H1 (cell line): ENCODE results near the gene NR5A1. TPM values are rescaled to one million over a fixed set of nuclear protein-coding genes. Genes with fewer than 3 reads are reported as not detected.

Experiments used
- CTCF ChIA-PET: fragments of 300-600 bp; sonication (Branson Sonifier 250); formaldehyde crosslinking; loops from one replicate; lab custom pipeline; 2021; ENCODE audit not compliant: partially characterized antibody; lab: Charles Lee
- POLR2A ChIA-PET: fragments of 300-600 bp; sonication (Branson Sonifier 250); formaldehyde crosslinking; loops from one replicate; lab custom pipeline; 2021; ENCODE audit warnings: inconsistent platforms; ENCODE audit not compliant: partially characterized antibody; lab: Charles Lee
- DNase-seq, 2 experiments: peaks; one replicate each; pipeline versions ENCODE4 v3.0.0 to v3.0.0-alpha.2; 2010 to 2022; ENCODE audit warnings: low spot score in 2 of 2, low read depth in 1 of 2, mixed read lengths in 1 of 2
- FAIRE-seq: peaks from 2 replicates; lab custom pipeline; 2011; peaks lifted over from hg19 to GRCh38; lab: Jason Lieb, UNC
- H2AFZ ChIP-seq: 2 replicates; pipeline ENCODE4 v1.8.1; 2012; ENCODE audit warnings: low read length, inconsistent platforms
- H2AK5ac ChIP-seq: 2 replicates; pipeline ENCODE4 v1.6.1; 2013; ENCODE audit warnings: low read depth, low read length
- H2BK120ac ChIP-seq: replicated peaks from 2 replicates; pipeline ENCODE3; 2013; ENCODE audit warnings: low read depth, low read length, inconsistent platforms
- H2BK12ac ChIP-seq: 2 replicates; pipeline ENCODE4 v1.6.1; 2013; ENCODE audit warnings: low read depth, low read length
- H2BK15ac ChIP-seq: 2 replicates; pipeline ENCODE4 v1.6.1; 2013; ENCODE audit warnings: low read length
- H2BK20ac ChIP-seq: 2 replicates; pipeline ENCODE4 v1.6.1; 2013; ENCODE audit warnings: low read length
- H2BK5ac ChIP-seq: 2 replicates; pipeline ENCODE4 v1.6.1; 2013; ENCODE audit warnings: low read depth, low read length
- H3K14ac ChIP-seq: 2 replicates; pipeline ENCODE4 v1.6.1; 2013; ENCODE audit warnings: inconsistent platforms; ENCODE audit not compliant: insufficient read length
- H3K18ac ChIP-seq: 2 replicates; pipeline ENCODE4 v1.6.1; 2013; ENCODE audit warnings: low read length; ENCODE audit errors: extremely low read depth
- H3K23ac ChIP-seq: 2 replicates; pipeline ENCODE4 v1.6.1; 2013; ENCODE audit warnings: inconsistent platforms; ENCODE audit not compliant: insufficient read length
- H3K23me2 ChIP-seq: 2 replicates; pipeline ENCODE4 v1.6.1; 2013; ENCODE audit warnings: low read depth, low read length
- H3K27ac ChIP-seq: 2 replicates; pipeline ENCODE4 v1.6.1; 2011; ENCODE audit warnings: low read depth, low read length, inconsistent platforms
- H3K27me3 ChIP-seq, 4 experiments: replicated peaks in 1 of 4; 1 replicate in 1 of 4; 2 replicates in 3 of 4; pipeline versions ENCODE4 v1.6.1 to v1.8.1; 2011 to 2013; ENCODE audit warnings: low read length in 3 of 4, mild to moderate bottlenecking in 3 of 4, inconsistent platforms in 2 of 4, mixed read lengths in 2 of 4, moderate library complexity in 1 of 4; ENCODE audit not compliant: control insufficient read depth in 3 of 4, insufficient read depth in 3 of 4; ENCODE audit errors: extremely low read depth in 1 of 4
- H3K36me3 ChIP-seq, 4 experiments: 2 replicates each; pipeline versions ENCODE4 v1.6.1 to v1.8.1; 2011 to 2013; ENCODE audit warnings: mild to moderate bottlenecking in 4 of 4, low read length in 3 of 4, moderate library complexity in 2 of 4, control low read depth in 1 of 4, inconsistent platforms in 1 of 4; ENCODE audit not compliant: insufficient read depth in 4 of 4, control insufficient read depth in 2 of 4
- H3K4ac ChIP-seq: replicated peaks from 2 replicates; pipeline ENCODE3; 2013; ENCODE audit warnings: low read length, low read depth, mixed read lengths, inconsistent platforms; ENCODE audit not compliant: insufficient read length
- H3K4me1 ChIP-seq, 4 experiments: replicated peaks in 1 of 4; 1 replicate in 1 of 4; 2 replicates in 3 of 4; pipeline versions ENCODE4 v1.6.1 to v1.8.1; 2011 to 2013; ENCODE audit warnings: low read length in 3 of 4, inconsistent platforms in 2 of 4, mixed read lengths in 1 of 4; ENCODE audit not compliant: insufficient read depth in 4 of 4, control insufficient read depth in 3 of 4
- H3K4me2 ChIP-seq, 2 experiments: 2 replicates each; pipeline versions ENCODE4 v1.6.1 to v1.8.1; 2011 to 2013; ENCODE audit warnings: low read depth in 2 of 2, low read length in 2 of 2, control low read depth in 1 of 2, inconsistent platforms in 1 of 2, mild to moderate bottlenecking in 1 of 2; ENCODE audit not compliant: insufficient read depth in 1 of 2
- H3K4me3 ChIP-seq, 4 experiments: fragments of 200-600, 300-600 bp in 1 of 4; sonication (generic), shearing (Covaris generic), sonication (Bioruptor Twin) in 1 of 4; 2 replicates each; pipeline versions ENCODE4 v1.5.1 to v1.8.1; 2011 to 2016; ENCODE audit warnings: low read length in 4 of 4, low read depth in 3 of 4, control low read depth in 2 of 4, inconsistent platforms in 2 of 4, mild to moderate bottlenecking in 2 of 4, mixed read lengths in 1 of 4, moderate library complexity in 1 of 4; ENCODE audit not compliant: insufficient read depth in 2 of 4; ENCODE audit errors: extremely low read depth in 1 of 4
- H3K56ac ChIP-seq: replicated peaks from 2 replicates; pipeline ENCODE3; 2013; ENCODE audit warnings: low read depth, mild to moderate bottlenecking, mixed read lengths, low read length, inconsistent platforms; ENCODE audit not compliant: insufficient read length
- H3K79me1 ChIP-seq: 2 replicates; pipeline ENCODE4 v1.6.1; 2013; ENCODE audit warnings: low read depth, low read length, control low read depth
- H3K79me2 ChIP-seq, 2 experiments: 2 replicates each; pipeline versions ENCODE4 v1.6.1 to v1.8.1; 2012 to 2013; ENCODE audit warnings: low read length in 2 of 2, mild to moderate bottlenecking in 2 of 2, inconsistent platforms in 1 of 2; ENCODE audit not compliant: insufficient read depth in 2 of 2, control insufficient read depth in 1 of 2
- H3K9ac ChIP-seq, 4 experiments: replicated peaks in 1 of 4; 1 replicate in 1 of 4; 2 replicates in 3 of 4; pipeline versions ENCODE4 v1.6.1 to v1.8.1; 2011 to 2013; ENCODE audit warnings: low read depth in 3 of 4, low read length in 3 of 4, control low read depth in 2 of 4, mild to moderate bottlenecking in 2 of 4, moderate library complexity in 2 of 4, inconsistent platforms in 1 of 4; ENCODE audit errors: extremely low read depth in 1 of 4
- H3K9me3 ChIP-seq, 2 experiments: 2 replicates each; pipeline versions ENCODE4 v1.6.1 to v1.8.1; 2012 to 2013; ENCODE audit warnings: mild to moderate bottlenecking in 2 of 2, moderate library complexity in 2 of 2, control low read depth in 1 of 2, inconsistent platforms in 1 of 2, low read depth in 1 of 2, low read length in 1 of 2, mixed read lengths in 1 of 2; ENCODE audit not compliant: insufficient read depth in 2 of 2
- H4K20me1 ChIP-seq, 2 experiments: replicated peaks in 1 of 2; 2 replicates each; pipeline versions ENCODE3 to v1.8.1; 2011 to 2013; ENCODE audit warnings: inconsistent platforms in 2 of 2, low read length in 2 of 2, mild to moderate bottlenecking in 1 of 2; ENCODE audit not compliant: insufficient read depth in 2 of 2, control insufficient read depth in 1 of 2
- H4K5ac ChIP-seq: 2 replicates; pipeline ENCODE4 v1.6.1; 2013; ENCODE audit warnings: low read length, low read depth, mixed read lengths, inconsistent platforms; ENCODE audit not compliant: insufficient read length
- H4K8ac ChIP-seq: 2 replicates; pipeline ENCODE4 v1.8.0; 2013; ENCODE audit warnings: mild to moderate bottlenecking, moderate library complexity, low read length, inconsistent platforms; ENCODE audit not compliant: insufficient read depth; ENCODE audit errors: extremely low read depth
- H4K91ac ChIP-seq: replicated peaks from 2 replicates; pipeline ENCODE3; 2013; ENCODE audit warnings: low read length, mixed read lengths, inconsistent platforms; ENCODE audit not compliant: insufficient read length
- CBX8 ChIP-seq: fragments of 300-800, 300-1000 bp; sonication (generic); IDR thresholded peaks from 2 replicates; pipeline ENCODE4 v1.7.1; 2016; ENCODE audit warnings: low read depth, low read length, borderline replicate concordance
- CEBPB ChIP-seq: IDR thresholded peaks from 2 replicates; pipeline ENCODE4 v1.6.1; 2012; ENCODE audit warnings: low read depth, low read length
- EGR1 ChIP-seq: IDR thresholded peaks from 2 replicates; pipeline ENCODE4 v1.6.1; 2011; ENCODE audit warnings: low read depth, low read length, borderline replicate concordance
- HDAC2 ChIP-seq, 2 experiments: fragments of 300-600 bp in 1 of 2; sonication (generic) in 1 of 2; IDR thresholded peaks; 2 replicates each; pipeline ENCODE4 v1.6.1; 2011 to 2012; ENCODE audit warnings: low read depth in 2 of 2, low read length in 2 of 2, mild to moderate bottlenecking in 2 of 2, moderate library complexity in 2 of 2, borderline replicate concordance in 1 of 2, inconsistent platforms in 1 of 2
- KDM1A ChIP-seq: fragments of 200-600, 300-600 bp; sonication (generic); IDR thresholded peaks from 2 replicates; pipeline ENCODE4 v1.7.1; 2016; ENCODE audit warnings: mild to moderate bottlenecking, low read length, borderline replicate concordance
- NANOG ChIP-seq: IDR thresholded peaks from 2 replicates; pipeline ENCODE4 v1.6.1; 2011; ENCODE audit warnings: low read length, low read depth, mild to moderate bottlenecking, inconsistent platforms; ENCODE audit not compliant: insufficient read depth, poor library complexity, severe bottlenecking
- TCF12 ChIP-seq: IDR thresholded peaks from 2 replicates; pipeline ENCODE4 v1.6.1; 2011; ENCODE audit warnings: low read depth, mild to moderate bottlenecking, low read length
- WGBS, 2 experiments: shearing (Covaris generic) in 1 of 2; methylation state at CpG; one replicate each; pipeline versions ENCODE4 v1.1.6 to v1.1.7; 2013 to 2015; ENCODE audit warnings: low lambda C conversion rate in 2 of 2, mixed read lengths in 2 of 2, inconsistent platforms in 1 of 2, low coverage in 1 of 2, missing lambda C conversion rate in 1 of 2; ENCODE audit not compliant: insufficient replicate concordance in 2 of 2, insufficient coverage in 1 of 2, insufficient read length in 1 of 2; ENCODE audit errors: extremely low coverage in 1 of 2, missing lambda C conversion rate in 1 of 2; 5-methylcytosine and 5-hydroxymethylcytosine counted together
- polyA plus RNA-seq, 7 experiments: library from polyadenylated mRNA; depleted of rRNA in 3 of 7; stranded (reverse) in 5 of 7; unstranded in 2 of 7; fragments of >200 nt in 5 of 7; fragments of 200-250 nt in 2 of 7; gene quantifications; 1 replicate in 5 of 7; 2 replicates in 1 of 7; 4 replicates in 1 of 7; pipeline versions ENCODE4 v1.2.1 to v1.2.3, GENCODE V29; 2011 to 2013; ENCODE audit warnings: missing spikeins in 2 of 7, mixed read lengths in 2 of 7
- total RNA-seq: library from RNA; stranded (reverse); fragmentation: NEBNext Ultra II Directional; extraction: Animal tissue kit (Norgen Biotek cat#: 25700); gene quantifications from 2 replicates; pipeline ENCODE4 v1.2.1, GENCODE V29; 2021
- TF ChIP-seq, protein P1 (sequence below): IDR thresholded peaks from 2 replicates; pipeline ENCODE4 v1.6.1; 2012; ENCODE audit warnings: inconsistent platforms

NR5A1 gene
- total and polyA plus RNA-seq, 2 of the 8 experiments (the other 6 are each of a cell fraction or from before 2014, with no cell fraction given), result 0.29 to 0.58 TPM

DNA sequence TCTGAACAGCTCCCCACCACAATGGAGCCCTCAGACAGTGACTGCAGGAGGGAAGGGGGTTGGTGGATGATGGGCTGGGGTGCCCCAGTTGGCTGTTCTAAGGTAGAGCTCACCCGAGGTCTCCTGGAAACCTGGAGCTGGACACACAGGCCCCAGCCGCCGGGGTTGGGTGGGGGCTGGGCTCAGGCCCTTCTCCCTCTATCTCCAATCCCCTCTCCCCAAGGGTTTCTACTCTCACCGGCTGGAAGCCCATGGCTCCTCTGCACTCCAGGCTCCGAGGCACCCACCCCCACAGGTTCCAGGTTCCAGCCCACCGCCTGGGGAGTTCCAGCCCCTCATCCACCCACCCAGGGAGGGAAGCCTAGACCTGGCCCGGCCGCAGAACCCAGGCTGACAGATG is 766 bp downstream of the NR5A1 start:
- no peak overlapping the region for H3K14ac ChIP-seq
- H3K4me3 ChIP-seq, result no peak overlapping the region
- H2BK20ac ChIP-seq, result peak overlapping the region; percentile 72; the same call in 1 of the 2 replicates
- peak overlapping the region; percentile 54 for H4K91ac ChIP-seq
- no peak overlapping the region for H3K23ac ChIP-seq
- H3K4me2 ChIP-seq, result 0 out of 4 replicates have a peak overlapping the region, but pooled peaks of 1 of the 2 experiments have one; percentile 55
- no peaks in the 10 kb centered on the region; a peak in 1 of 4 replicates for H3K9me3 ChIP-seq
- H3K18ac ChIP-seq, result peak overlapping the region; percentile 51; the same call in 1 of the 2 replicates
- no peaks in the 10 kb centered on the region for H3K79me2 ChIP-seq
- TF ChIP-seq HDAC2 (IDR thresholded peaks at IDR 0.05; ENCODE audit: borderline replicate concordance in 1 of 2, low read depth in 2 of 2, low read length in 2 of 2) (no peak), CEBPB (no peak), NANOG (no peak), EGR1 (no peak), TCF12 (no peak), CBX8 (no peak), KDM1A (no peak)
- TF ChIP-seq, protein P1, sequence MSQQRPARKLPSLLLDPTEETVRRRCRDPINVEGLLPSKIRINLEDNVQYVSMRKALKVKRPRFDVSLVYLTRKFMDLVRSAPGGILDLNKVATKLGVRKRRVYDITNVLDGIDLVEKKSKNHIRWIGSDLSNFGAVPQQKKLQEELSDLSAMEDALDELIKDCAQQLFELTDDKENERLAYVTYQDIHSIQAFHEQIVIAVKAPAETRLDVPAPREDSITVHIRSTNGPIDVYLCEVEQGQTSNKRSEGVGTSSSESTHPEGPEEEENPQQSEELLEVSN, result no peak
- TF ChIP-seq, all 59 proteins: peak for 0
- Histone ChIP-seq H2BK5ac (0 out of 2 replicates have a peak overlapping the region, but pooled peaks have one; percentile 5), H2BK15ac (no peak overlapping the region), H3K36me3 (peaks cover 0 to 8% (median 0%) of the 10 kb centered on the region in 4 experiments; a peak in 1 of 8 replicates), H3K4me1 (peaks cover 0 to 20% (median 10%) of the 10 kb centered on the region in 4 experiments; a peak in 6 of 7 replicates), H3K23me2 (peaks cover 7% of the 10 kb centered on the region; the same call in 1 of the 2 replicates), H3K4ac (no peak overlapping the region), H3K9ac (no peak overlapping the region), H3K56ac (no peak overlapping the region), H4K5ac (no peak overlapping the region), H2BK12ac (peak overlapping the region; percentile 84; the same call in 1 of the 2 replicates), H3K27ac (no peak overlapping the region), H4K8ac (no peak overlapping the region), H2BK120ac (no peak overlapping the region), H2AFZ (no peak overlapping the region), H3K27me3 (peaks cover 39 to 52% (median 48%) of the 10 kb centered on the region in 4 experiments), H4K20me1 (peaks cover 0 to 2% of the 10 kb centered on the region in 2 experiments), H3K79me1 (no peaks in the 10 kb centered on the region), H2AK5ac (no peak overlapping the region)
- peak in 1 of 2 experiments; percentile 51 for DNase-seq
- ChIA-PET POLR2A (interaction anchor here (1.1 to 2.0 kb wide), 3 partner anchors 12 to 22 kb away, joined by 4 to 6 read pairs (median 4); no protein-coding TSS in a partner anchor), CTCF (interaction anchor here (0.7 to 2.0 kb wide), 11 partner anchors 12 to 237 kb away, joined by 3 to 12 read pairs (median 6); no protein-coding TSS in a partner anchor)
- no peak for FAIRE-seq
- WGBS, 2 experiments, result 81% methylated on average over 8 of the region's 8 CpGs; no CpG with 5 or more reads in 1 of the 2 experiments
